ENCODE measurements around the gene NOTO. TPM values are rescaled to one million over a fixed set of nuclear protein-coding genes. Genes with fewer than 3 reads are reported as not detected.

Gene NOTO
- total RNA-seq, 1 donor from 2014 or later, result not detected

- H3K36me3 ChIP-seq (ENCODE audit: control insufficient read depth, insufficient read depth, low read length), result no peaks in the 10 kb centered on the region
- no peak overlapping the region for H3K4me3 ChIP-seq (ENCODE audit: low read depth, low read length)
- TF ChIP-seq CTCF (IDR thresholded peaks at IDR 0.05; ENCODE audit: insufficient read depth, low read length, poor library complexity, severe bottlenecking), result no peak
- H3K27me3 ChIP-seq (ENCODE audit: control insufficient read depth, insufficient read depth, low read length), result no peaks in the 10 kb centered on the region
- DNase-seq (ENCODE audit: low read depth), result no peak
Observed at GRCh38 chr2:73237168-73237567, 34.8 kb downstream of the NOTO start.

- no peaks in the 10 kb centered on the region for H3K27me3 ChIP-seq (ENCODE audit: control insufficient read depth, insufficient read depth, low read length)
- DNase-seq (ENCODE audit: low read depth), result no peak
- H3K36me3 ChIP-seq (ENCODE audit: control insufficient read depth, insufficient read depth, low read length), result no peaks in the 10 kb centered on the region
- no peak for TF ChIP-seq CTCF (IDR thresholded peaks at IDR 0.05; ENCODE audit: insufficient read depth, low read length, poor library complexity, severe bottlenecking)
- no peak overlapping the region for H3K4me3 ChIP-seq (ENCODE audit: low read depth, low read length)
Observed at GRCh38 chr2:73238149-73238548, 35.8 kb downstream of the NOTO start.

- Histone ChIP-seq H3K4me3 (ENCODE audit: low read depth, low read length) (no peak overlapping the region), H3K27me3 (ENCODE audit: control insufficient read depth, insufficient read depth, low read length) (no peaks in the 10 kb centered on the region), H3K36me3 (ENCODE audit: control insufficient read depth, insufficient read depth, low read length) (no peaks in the 10 kb centered on the region)
- TF ChIP-seq CTCF (IDR thresholded peaks at IDR 0.05; ENCODE audit: insufficient read depth, low read length, poor library complexity, severe bottlenecking), result no peak
- no peak for DNase-seq (ENCODE audit: low read depth)
Observed at GRCh38 chr2:73238976-73239375, 36.6 kb downstream of the NOTO start.

- no peak overlapping the region for H3K4me3 ChIP-seq (ENCODE audit: low read depth, low read length)
- no peaks in the 10 kb centered on the region for H3K27me3 ChIP-seq (ENCODE audit: control insufficient read depth, insufficient read depth, low read length)
- no peak for TF ChIP-seq CTCF (IDR thresholded peaks at IDR 0.05; ENCODE audit: insufficient read depth, low read length, poor library complexity, severe bottlenecking)
- DNase-seq (ENCODE audit: low read depth), result no peak
- no peaks in the 10 kb centered on the region for H3K36me3 ChIP-seq (ENCODE audit: control insufficient read depth, insufficient read depth, low read length)
Observed at GRCh38 chr2:73239776-73240175, 37.4 kb downstream of the NOTO start.

- peaks cover 3% of the 10 kb centered on the region for H3K36me3 ChIP-seq (ENCODE audit: control insufficient read depth, insufficient read depth, low read length)
- peak; percentile 48 for DNase-seq (ENCODE audit: low read depth)
Observed at GRCh38 chr2:73243884-73244570, 41.7 kb downstream of the NOTO start.

More at GRCh38 chr2:73243884-73244570, 41.7 kb downstream of the NOTO start:
- TF ChIP-seq CTCF (IDR thresholded peaks at IDR 0.05; ENCODE audit: insufficient read depth, low read length, poor library complexity, severe bottlenecking), result no peak
- H3K27me3 ChIP-seq (ENCODE audit: control insufficient read depth, insufficient read depth, low read length), result no peaks in the 10 kb centered on the region
- H3K4me3 ChIP-seq (ENCODE audit: low read depth, low read length), result no peak overlapping the region

All from kidney epithelial cell (primary cell).